ENCODE measurements around the gene XYLB. TPM values are rescaled to one million over a fixed set of nuclear protein-coding genes. Genes with fewer than 3 reads are reported as not detected.

XYLB gene
- polyA plus RNA-seq, 1 of the 3 experiments (the other 2 are of a cell fraction), result 2.7 TPM

DNA sequence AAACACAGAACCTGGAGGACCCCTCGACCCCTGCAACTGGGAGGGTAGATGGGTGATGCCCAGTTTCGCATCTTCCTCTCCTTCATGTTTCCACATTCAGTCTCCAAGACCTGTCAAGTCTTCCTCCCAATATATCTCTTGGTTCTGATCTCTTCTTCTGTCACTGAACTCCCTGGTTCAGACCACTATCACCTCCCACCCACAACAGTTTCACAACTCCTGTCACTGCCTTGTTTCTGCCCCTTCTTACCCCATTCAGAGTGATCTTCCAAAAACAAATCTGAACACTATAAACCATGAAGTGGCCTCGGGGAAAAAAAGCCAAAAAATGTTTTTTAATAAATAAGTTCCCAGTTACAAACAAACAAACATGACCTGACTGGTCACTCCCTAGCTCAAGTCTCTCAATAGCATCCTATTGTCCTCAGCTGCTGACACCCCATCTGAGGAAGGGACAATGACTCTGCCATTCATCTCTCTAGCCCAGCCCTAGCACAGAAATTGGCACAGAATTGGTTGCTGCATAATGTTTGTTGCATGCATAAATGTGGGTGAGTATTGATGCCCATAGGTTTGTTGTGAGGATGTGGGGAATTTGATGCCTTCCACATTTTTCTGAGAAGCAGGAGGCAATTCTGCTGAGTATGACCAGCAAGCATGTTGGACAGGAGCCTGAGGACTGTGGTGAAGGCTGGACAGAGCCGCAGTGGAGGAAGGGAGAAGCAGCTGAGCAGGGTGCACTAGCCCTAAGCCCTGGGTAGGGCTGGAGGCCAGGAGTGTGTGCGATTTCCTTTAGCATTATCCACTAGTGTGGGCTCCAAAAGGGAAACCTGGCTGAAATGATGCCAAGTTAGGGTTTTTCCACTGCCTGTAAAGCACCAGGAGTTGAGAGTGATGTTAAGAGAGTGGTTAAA lies 12.2 kb upstream of the XYLB start:
- no peaks in the 10 kb centered on the region for H3F3A ChIP-seq (replicated peaks; ENCODE audit: insufficient read depth)
- ChIA-PET CTCF (interaction anchor here (0.7 to 4.4 kb wide), 4 partner anchors 10 to 20 kb away, joined by 3 to 27 read pairs (median 4); partner anchors contain the start of gene XYLB), POLR2A (no interaction called here)
- H3K27ac ChIP-seq (ENCODE audit: low read depth in 2 of 2, low read length in 1 of 2), result no peak overlapping the region
- H3K9ac ChIP-seq, result no peak overlapping the region
- no peaks in the 10 kb centered on the region for H3K9me2 ChIP-seq
- TF ChIP-seq YY1 (IDR thresholded peaks at IDR 0.05; ENCODE audit: low read depth) (no peak), MEF2A (IDR thresholded peaks at IDR 0.05; ENCODE audit: borderline replicate concordance, low read depth) (no peak), RFX5 (IDR thresholded peaks at IDR 0.05; ENCODE audit: low read length) (no peak), GABPA (IDR thresholded peaks at IDR 0.05; ENCODE audit: low read depth) (no peak), GATA2 (CRISPR knock-in tag; IDR thresholded peaks at IDR 0.05) (no peak), TCF12 (IDR thresholded peaks at IDR 0.05) (peak; percentile 58), NFIC (IDR thresholded peaks at IDR 0.05; ENCODE audit: borderline replicate concordance) (peak; percentile 49; the same call in 1 of the 2 replicates), RCOR1 (IDR thresholded peaks at IDR 0.05; ENCODE audit: low read length) (no peak), FOXJ3 (CRISPR knock-in tag; IDR thresholded peaks at IDR 0.05) (no peak), TEAD4 (IDR thresholded peaks at IDR 0.05; ENCODE audit: borderline replicate concordance, insufficient read depth) (no peak), TAF1 (IDR thresholded peaks at IDR 0.05; ENCODE audit: borderline replicate concordance, low read depth, low read length) (no peak)
- TF ChIP-seq, protein P1, sequence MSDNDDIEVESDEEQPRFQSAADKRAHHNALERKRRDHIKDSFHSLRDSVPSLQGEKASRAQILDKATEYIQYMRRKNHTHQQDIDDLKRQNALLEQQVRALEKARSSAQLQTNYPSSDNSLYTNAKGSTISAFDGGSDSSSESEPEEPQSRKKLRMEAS (IDR thresholded peaks at IDR 0.05; ENCODE audit: low read depth), result 0 out of 2 replicates have a peak, but pooled peaks have one; percentile 50
- TF ChIP-seq, protein P2, sequence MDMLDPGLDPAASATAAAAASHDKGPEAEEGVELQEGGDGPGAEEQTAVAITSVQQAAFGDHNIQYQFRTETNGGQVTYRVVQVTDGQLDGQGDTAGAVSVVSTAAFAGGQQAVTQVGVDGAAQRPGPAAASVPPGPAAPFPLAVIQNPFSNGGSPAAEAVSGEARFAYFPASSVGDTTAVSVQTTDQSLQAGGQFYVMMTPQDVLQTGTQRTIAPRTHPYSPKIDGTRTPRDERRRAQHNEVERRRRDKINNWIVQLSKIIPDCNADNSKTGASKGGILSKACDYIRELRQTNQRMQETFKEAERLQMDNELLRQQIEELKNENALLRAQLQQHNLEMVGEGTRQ (IDR thresholded peaks at IDR 0.05; ENCODE audit: borderline replicate concordance, low read depth, low read length), result no peak
- TF ChIP-seq, protein P3, sequence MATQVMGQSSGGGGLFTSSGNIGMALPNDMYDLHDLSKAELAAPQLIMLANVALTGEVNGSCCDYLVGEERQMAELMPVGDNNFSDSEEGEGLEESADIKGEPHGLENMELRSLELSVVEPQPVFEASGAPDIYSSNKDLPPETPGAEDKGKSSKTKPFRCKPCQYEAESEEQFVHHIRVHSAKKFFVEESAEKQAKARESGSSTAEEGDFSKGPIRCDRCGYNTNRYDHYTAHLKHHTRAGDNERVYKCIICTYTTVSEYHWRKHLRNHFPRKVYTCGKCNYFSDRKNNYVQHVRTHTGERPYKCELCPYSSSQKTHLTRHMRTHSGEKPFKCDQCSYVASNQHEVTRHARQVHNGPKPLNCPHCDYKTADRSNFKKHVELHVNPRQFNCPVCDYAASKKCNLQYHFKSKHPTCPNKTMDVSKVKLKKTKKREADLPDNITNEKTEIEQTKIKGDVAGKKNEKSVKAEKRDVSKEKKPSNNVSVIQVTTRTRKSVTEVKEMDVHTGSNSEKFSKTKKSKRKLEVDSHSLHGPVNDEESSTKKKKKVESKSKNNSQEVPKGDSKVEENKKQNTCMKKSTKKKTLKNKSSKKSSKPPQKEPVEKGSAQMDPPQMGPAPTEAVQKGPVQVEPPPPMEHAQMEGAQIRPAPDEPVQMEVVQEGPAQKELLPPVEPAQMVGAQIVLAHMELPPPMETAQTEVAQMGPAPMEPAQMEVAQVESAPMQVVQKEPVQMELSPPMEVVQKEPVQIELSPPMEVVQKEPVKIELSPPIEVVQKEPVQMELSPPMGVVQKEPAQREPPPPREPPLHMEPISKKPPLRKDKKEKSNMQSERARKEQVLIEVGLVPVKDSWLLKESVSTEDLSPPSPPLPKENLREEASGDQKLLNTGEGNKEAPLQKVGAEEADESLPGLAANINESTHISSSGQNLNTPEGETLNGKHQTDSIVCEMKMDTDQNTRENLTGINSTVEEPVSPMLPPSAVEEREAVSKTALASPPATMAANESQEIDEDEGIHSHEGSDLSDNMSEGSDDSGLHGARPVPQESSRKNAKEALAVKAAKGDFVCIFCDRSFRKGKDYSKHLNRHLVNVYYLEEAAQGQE (IDR thresholded peaks at IDR 0.05; ENCODE audit: low read depth, low read length), result peak; percentile 87
- TF ChIP-seq, protein P4, sequence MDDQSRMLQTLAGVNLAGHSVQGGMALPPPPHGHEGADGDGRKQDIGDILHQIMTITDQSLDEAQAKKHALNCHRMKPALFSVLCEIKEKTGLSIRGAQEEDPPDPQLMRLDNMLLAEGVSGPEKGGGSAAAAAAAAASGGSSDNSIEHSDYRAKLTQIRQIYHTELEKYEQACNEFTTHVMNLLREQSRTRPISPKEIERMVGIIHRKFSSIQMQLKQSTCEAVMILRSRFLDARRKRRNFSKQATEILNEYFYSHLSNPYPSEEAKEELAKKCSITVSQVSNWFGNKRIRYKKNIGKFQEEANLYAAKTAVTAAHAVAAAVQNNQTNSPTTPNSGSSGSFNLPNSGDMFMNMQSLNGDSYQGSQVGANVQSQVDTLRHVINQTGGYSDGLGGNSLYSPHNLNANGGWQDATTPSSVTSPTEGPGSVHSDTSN (IDR thresholded peaks at IDR 0.05), result 0 out of 2 replicates have a peak, but pooled peaks have one; percentile 31
- TF ChIP-seq, protein P5, sequence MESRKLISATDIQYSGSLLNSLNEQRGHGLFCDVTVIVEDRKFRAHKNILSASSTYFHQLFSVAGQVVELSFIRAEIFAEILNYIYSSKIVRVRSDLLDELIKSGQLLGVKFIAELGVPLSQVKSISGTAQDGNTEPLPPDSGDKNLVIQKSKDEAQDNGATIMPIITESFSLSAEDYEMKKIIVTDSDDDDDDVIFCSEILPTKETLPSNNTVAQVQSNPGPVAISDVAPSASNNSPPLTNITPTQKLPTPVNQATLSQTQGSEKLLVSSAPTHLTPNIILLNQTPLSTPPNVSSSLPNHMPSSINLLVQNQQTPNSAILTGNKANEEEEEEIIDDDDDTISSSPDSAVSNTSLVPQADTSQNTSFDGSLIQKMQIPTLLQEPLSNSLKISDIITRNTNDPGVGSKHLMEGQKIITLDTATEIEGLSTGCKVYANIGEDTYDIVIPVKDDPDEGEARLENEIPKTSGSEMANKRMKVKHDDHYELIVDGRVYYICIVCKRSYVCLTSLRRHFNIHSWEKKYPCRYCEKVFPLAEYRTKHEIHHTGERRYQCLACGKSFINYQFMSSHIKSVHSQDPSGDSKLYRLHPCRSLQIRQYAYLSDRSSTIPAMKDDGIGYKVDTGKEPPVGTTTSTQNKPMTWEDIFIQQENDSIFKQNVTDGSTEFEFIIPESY (IDR thresholded peaks at IDR 0.05; ENCODE audit: borderline replicate concordance, low read depth), result no peak
- TF ChIP-seq, protein P6, sequence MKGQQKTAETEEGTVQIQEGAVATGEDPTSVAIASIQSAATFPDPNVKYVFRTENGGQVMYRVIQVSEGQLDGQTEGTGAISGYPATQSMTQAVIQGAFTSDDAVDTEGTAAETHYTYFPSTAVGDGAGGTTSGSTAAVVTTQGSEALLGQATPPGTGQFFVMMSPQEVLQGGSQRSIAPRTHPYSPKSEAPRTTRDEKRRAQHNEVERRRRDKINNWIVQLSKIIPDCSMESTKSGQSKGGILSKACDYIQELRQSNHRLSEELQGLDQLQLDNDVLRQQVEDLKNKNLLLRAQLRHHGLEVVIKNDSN (IDR thresholded peaks at IDR 0.05; ENCODE audit: borderline replicate concordance, low read depth), result no peak
- 0 out of 4 replicates have a peak overlapping the region, but pooled peaks of 1 of the 2 experiments have one; percentile 2 for H3K4me3 ChIP-seq (ENCODE audit: low read depth in 2 of 2, low read length in 1 of 2)
- H3K4me2 ChIP-seq, result no peak overlapping the region
- H2AFZ ChIP-seq (ENCODE audit: low read depth), result no peak overlapping the region
- no peaks in the 10 kb centered on the region for H3K9me3 ChIP-seq
- WGBS (ENCODE audit: low lambda C conversion rate), result 44% methylated on average over 5 of the region's 5 CpGs
- no peaks in the 10 kb centered on the region; the same call in 1 of the 2 replicates for H3K27me3 ChIP-seq (ENCODE audit: insufficient read depth)
- H4K20me1 ChIP-seq (ENCODE audit: insufficient read depth), result no peaks in the 10 kb centered on the region
- no peak for DNase-seq
- no peaks in the 10 kb centered on the region for H3K36me3 ChIP-seq (replicated peaks in 1 of 2; ENCODE audit: control insufficient read depth in 1 of 2, insufficient read depth in 2 of 2, low read length in 1 of 2)
- H3K4me1 ChIP-seq (ENCODE audit: control insufficient read depth in 1 of 2, insufficient read depth in 2 of 2, low read depth in 1 of 2, low read length in 1 of 2), result no peaks in the 10 kb centered on the region
- H3K79me2 ChIP-seq (ENCODE audit: insufficient read depth), result no peaks in the 10 kb centered on the region
